ENCODE data around the gene HSPB6.

DNA sequence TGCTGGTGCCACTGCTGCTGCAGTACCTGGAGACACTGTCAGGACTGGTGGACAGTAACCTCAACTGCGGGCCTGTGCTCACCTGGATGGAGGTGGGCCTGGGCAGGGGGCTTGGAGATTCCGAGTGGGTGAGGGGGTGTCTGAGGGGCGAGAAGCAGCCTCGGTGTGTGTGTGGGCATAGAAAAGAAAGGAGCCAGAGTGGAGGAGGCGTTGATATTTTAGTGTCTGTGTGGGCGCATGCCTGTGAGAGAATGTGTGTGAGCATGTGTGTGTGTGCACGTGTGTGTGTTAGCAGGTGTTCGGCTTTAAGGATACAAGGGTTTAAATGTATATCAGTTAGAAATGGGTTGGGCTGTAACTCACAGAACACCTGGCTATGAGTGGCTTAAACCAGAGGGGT lies 22.2 kb upstream of the HSPB6 start:
- TF ChIP-seq POLR2AphosphoS5 (IDR thresholded peaks at IDR 0.05; ENCODE audit: low read depth, low read length) (no peak), TAF1 (IDR thresholded peaks at IDR 0.05; ENCODE audit: borderline replicate concordance, insufficient read depth, low read length) (no peak), SIN3A (IDR thresholded peaks at IDR 0.05; ENCODE audit: borderline replicate concordance, insufficient read depth, low read length) (no peak)
- TF ChIP-seq, protein P1, sequence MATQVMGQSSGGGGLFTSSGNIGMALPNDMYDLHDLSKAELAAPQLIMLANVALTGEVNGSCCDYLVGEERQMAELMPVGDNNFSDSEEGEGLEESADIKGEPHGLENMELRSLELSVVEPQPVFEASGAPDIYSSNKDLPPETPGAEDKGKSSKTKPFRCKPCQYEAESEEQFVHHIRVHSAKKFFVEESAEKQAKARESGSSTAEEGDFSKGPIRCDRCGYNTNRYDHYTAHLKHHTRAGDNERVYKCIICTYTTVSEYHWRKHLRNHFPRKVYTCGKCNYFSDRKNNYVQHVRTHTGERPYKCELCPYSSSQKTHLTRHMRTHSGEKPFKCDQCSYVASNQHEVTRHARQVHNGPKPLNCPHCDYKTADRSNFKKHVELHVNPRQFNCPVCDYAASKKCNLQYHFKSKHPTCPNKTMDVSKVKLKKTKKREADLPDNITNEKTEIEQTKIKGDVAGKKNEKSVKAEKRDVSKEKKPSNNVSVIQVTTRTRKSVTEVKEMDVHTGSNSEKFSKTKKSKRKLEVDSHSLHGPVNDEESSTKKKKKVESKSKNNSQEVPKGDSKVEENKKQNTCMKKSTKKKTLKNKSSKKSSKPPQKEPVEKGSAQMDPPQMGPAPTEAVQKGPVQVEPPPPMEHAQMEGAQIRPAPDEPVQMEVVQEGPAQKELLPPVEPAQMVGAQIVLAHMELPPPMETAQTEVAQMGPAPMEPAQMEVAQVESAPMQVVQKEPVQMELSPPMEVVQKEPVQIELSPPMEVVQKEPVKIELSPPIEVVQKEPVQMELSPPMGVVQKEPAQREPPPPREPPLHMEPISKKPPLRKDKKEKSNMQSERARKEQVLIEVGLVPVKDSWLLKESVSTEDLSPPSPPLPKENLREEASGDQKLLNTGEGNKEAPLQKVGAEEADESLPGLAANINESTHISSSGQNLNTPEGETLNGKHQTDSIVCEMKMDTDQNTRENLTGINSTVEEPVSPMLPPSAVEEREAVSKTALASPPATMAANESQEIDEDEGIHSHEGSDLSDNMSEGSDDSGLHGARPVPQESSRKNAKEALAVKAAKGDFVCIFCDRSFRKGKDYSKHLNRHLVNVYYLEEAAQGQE (IDR thresholded peaks at IDR 0.05; ENCODE audit: insufficient read depth in 1 of 2, low read depth in 2 of 2, low read length in 2 of 2) = no peak
